Measurements from ENCODE around the gene SGCA. TPM values are rescaled to one million over a fixed set of nuclear protein-coding genes. Genes with fewer than 3 reads are reported as not detected.

SGCA gene
- total and polyA plus RNA-seq, 2 of the 13 experiments (the other 11 are each of a cell fraction or from before 2014, with no cell fraction given), result not detected

- TF ChIP-seq AFF4 (CRISPR knock-in tag; IDR thresholded peaks at IDR 0.05), result no peak
Measured at GRCh38 chr17:50155115-50155819, 10.5 kb upstream of the SGCA start (continued).

GRCh38 chr17:50157891-50158290 lies 7.9 kb upstream of the SGCA start:
- DNase-seq (ENCODE audit: low spot score), result no peak
- no TSS peak for BruUV-seq (replicated peaks)
- Histone ChIP-seq H3K27ac (ENCODE audit: extremely low read length, insufficient read depth, low read length) (no peak overlapping the region), H3K27me3 (ENCODE audit: control insufficient read depth in 1 of 2, insufficient read depth in 2 of 2, low read length in 2 of 2) (peaks cover 2 to 41% of the 10 kb centered on the region in 2 experiments; a peak in 3 of 5 replicates), H3K4me1 (ENCODE audit: insufficient read depth, low read length) (peaks cover 15% of the 10 kb centered on the region), H3K9me3 (ENCODE audit: low read length) (no peaks in the 10 kb centered on the region), H3K36me3 (replicated peaks in 1 of 2; ENCODE audit: control insufficient read depth in 1 of 2, insufficient read depth in 2 of 2, low read length in 2 of 2) (no peaks in the 10 kb centered on the region), H2AFZ (ENCODE audit: low read length) (no peak overlapping the region), H4K20me1 (ENCODE audit: insufficient read depth, low read length) (no peaks in the 10 kb centered on the region), H3K79me2 (ENCODE audit: insufficient read depth, low read length) (no peaks in the 10 kb centered on the region), H3K4me3 (replicated peaks in 1 of 3; ENCODE audit: insufficient read depth in 1 of 3, low read depth in 2 of 3, low read length in 3 of 3) (no peak overlapping the region), H3K9ac (ENCODE audit: insufficient read depth, low read depth, low read length) (no peak overlapping the region), H3K4me2 (ENCODE audit: low read depth, low read length) (no peak overlapping the region)
- CTCF ChIA-PET (ENCODE audit: low intra/inter-chr PET ratio, low total read pairs), result no interaction called here
- intact Hi-C loops (cut with micrococcal nuclease; ENCODE audit: unreplicated experiment), result no loop called here
- WGBS (ENCODE audit: low lambda C conversion rate), result 3% methylated on average over 4 of the region's 4 CpGs
- in situ Hi-C loops (cut with HindIII; ENCODE audit: extremely low pct_ligation_motif_present, low pct_unique_long_range_greater_than_20kb), result no loop called here
- TF ChIP-seq RARA (CRISPR knock-in tag; IDR thresholded peaks at IDR 0.05) (peak; percentile 25; the same call in 1 of the 2 replicates), ZNF7 (CRISPR knock-in tag; IDR thresholded peaks at IDR 0.05) (peak; percentile 86), BCL6 (CRISPR knock-in tag; IDR thresholded peaks at IDR 0.05) (peak; percentile 62), PAF1 (CRISPR knock-in tag; IDR thresholded peaks at IDR 0.05) (no peak), ZNF747 (CRISPR knock-in tag; IDR thresholded peaks at IDR 0.05; ENCODE audit: borderline replicate concordance) (no peak)
- FAIRE-seq, result no peak
- no peak for ATAC-seq
- POLR2A ChIA-PET, result no interaction called here
